ENCODE measurements around the gene ECPAS. TPM values are rescaled to one million over a fixed set of nuclear protein-coding genes. Genes with fewer than 3 reads are reported as not detected.

The ECPAS gene
- total and polyA plus RNA-seq, 2 donors (not counting 1 experiment from before 2014, with no cell fraction given): 12.9 to 69.5 TPM

DNA sequence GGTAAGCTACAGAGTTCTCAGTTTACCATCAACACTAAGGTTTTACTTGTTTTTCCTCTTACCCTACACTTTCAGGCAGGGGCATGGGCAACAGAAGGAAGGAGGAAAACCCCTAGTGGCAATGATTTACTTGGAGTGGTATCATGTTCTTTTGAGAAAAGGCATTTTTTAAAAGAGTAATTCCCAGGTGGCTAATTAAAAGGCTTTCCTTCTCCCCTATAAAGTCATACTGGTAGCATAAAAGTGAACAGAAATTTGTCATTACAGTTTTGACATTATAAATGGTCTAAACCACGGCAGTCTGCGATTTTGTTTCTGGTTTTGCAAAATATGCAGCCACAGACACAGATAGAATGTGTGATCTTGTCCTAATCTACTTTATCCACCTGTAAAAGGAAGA lies 123.3 kb downstream of the ECPAS start:
- Histone ChIP-seq H3K27me3 (replicated peaks in 1 of 4; ENCODE audit: control extremely low read depth in 1 of 4, control insufficient read depth in 3 of 4, insufficient read depth in 4 of 4, low read length in 3 of 4) (no peaks in the 10 kb centered on the region), H3K36me3 (replicated peaks in 1 of 2; ENCODE audit: control extremely low read depth in 1 of 2, control insufficient read depth in 1 of 2, extremely low read depth in 1 of 2, insufficient read depth in 2 of 2, low read length in 1 of 2) (peaks cover 7 to 17% of the 10 kb centered on the region in 2 experiments), H3K4me1 (ENCODE audit: control insufficient read depth in 2 of 2, insufficient read depth in 2 of 2, low read length in 2 of 2) (no peaks in the 10 kb centered on the region), H3K9me3 (ENCODE audit: control extremely low read depth in 1 of 3, control insufficient read depth in 2 of 3, insufficient read depth in 1 of 3, low read length in 2 of 3) (no peaks in the 10 kb centered on the region), H2AFZ (ENCODE audit: insufficient read depth, low read depth, low read length, poor library complexity, severe bottlenecking) (no peak overlapping the region), H4K20me1 (ENCODE audit: control insufficient read depth, insufficient read depth, low read length, poor library complexity, severe bottlenecking) (no peaks in the 10 kb centered on the region), H3K9ac (ENCODE audit: low read length) (no peak overlapping the region), H3K4me2 (replicated peaks; ENCODE audit: low read depth, low read length, poor library complexity, severe bottlenecking) (no peak overlapping the region), H3K27ac (ENCODE audit: low read length in 2 of 2) (no peak overlapping the region), H3K4me3 (ENCODE audit: control extremely low read depth in 1 of 5, extremely low read depth in 1 of 5, insufficient read depth in 1 of 5, low read depth in 2 of 5, low read length in 4 of 5) (no peak overlapping the region), H3K79me2 (ENCODE audit: control insufficient read depth, insufficient read depth, low read length) (no peaks in the 10 kb centered on the region)
- no peaks in the 10 kb centered on the region for H3K4me1 Mint-ChIP-seq
- no peaks in the 10 kb centered on the region for H3K9me3 Mint-ChIP-seq (ENCODE audit: insufficient read depth)
- no peak for ATAC-seq (ENCODE audit: low read depth)
- CTCF ChIA-PET: no interaction called here
- WGBS (ENCODE audit: insufficient coverage): no CpG with 5 or more reads among the region's 2 CpGs
- TF ChIP-seq EZH2 (IDR thresholded peaks at IDR 0.05; ENCODE audit: borderline replicate concordance, insufficient read depth, low read depth, low read length, poor library complexity, severe bottlenecking): no peak
- TF ChIP-seq, protein P1, sequence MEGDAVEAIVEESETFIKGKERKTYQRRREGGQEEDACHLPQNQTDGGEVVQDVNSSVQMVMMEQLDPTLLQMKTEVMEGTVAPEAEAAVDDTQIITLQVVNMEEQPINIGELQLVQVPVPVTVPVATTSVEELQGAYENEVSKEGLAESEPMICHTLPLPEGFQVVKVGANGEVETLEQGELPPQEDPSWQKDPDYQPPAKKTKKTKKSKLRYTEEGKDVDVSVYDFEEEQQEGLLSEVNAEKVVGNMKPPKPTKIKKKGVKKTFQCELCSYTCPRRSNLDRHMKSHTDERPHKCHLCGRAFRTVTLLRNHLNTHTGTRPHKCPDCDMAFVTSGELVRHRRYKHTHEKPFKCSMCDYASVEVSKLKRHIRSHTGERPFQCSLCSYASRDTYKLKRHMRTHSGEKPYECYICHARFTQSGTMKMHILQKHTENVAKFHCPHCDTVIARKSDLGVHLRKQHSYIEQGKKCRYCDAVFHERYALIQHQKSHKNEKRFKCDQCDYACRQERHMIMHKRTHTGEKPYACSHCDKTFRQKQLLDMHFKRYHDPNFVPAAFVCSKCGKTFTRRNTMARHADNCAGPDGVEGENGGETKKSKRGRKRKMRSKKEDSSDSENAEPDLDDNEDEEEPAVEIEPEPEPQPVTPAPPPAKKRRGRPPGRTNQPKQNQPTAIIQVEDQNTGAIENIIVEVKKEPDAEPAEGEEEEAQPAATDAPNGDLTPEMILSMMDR (IDR thresholded peaks at IDR 0.05): no peak
- POLR2A ChIA-PET: no interaction called here
- H3K4me3 Mint-ChIP-seq: no peak overlapping the region
- no peak overlapping the region for H3K27ac Mint-ChIP-seq
- no peak for DNase-seq
- no peaks in the 10 kb centered on the region for H3K27me3 Mint-ChIP-seq
- intact Hi-C loops (cut with micrococcal nuclease): no loop called here

DNA sequence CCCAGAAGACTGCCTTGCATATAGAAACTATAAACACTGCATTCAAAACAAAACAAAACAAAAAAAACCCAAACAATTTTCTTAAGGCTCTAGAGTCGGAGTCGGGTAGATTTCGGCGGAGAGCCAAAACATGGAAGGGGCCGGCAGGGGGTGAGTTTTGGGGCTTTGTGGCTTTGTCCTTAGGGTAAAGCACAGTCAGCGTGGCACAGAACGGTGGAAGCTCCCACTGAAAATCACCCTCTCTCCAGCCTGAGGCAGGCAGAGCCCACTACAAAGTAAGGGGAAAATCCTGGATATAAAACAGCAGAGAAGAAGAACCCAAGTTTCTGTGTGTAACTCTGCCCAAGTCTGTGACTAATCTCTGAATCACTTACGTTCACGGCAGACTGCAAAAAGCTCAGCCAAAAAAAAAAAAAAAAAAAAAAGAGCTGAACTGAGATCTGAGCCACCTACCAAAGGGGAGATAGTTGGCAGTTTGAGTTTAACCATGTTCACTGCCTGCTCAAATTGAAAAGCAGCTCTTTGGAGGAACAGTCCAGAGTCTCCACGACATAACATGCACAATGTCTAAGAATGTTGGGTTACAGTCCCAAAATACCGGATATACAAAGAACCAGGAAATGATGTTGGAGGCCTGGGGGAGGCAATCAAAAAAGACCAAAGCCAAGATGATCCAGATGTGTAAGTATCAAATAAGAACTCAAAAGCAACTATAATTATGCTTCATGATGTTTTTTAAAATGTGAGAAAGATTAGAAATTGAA lies 127.5 kb downstream of the ECPAS start:
- Mint-ChIP-seq H3K4me1 (no peaks in the 10 kb centered on the region), H3K27ac (no peak overlapping the region), H3K9me3 (ENCODE audit: insufficient read depth) (no peaks in the 10 kb centered on the region), H3K4me3 (no peak overlapping the region), H3K27me3 (peaks cover 3% of the 10 kb centered on the region)
- H3K9me3 ChIP-seq (ENCODE audit: control extremely low read depth in 1 of 3, control insufficient read depth in 2 of 3, insufficient read depth in 1 of 3, low read length in 2 of 3): no peaks in the 10 kb centered on the region
- no peak overlapping the region for H3K4me3 ChIP-seq (ENCODE audit: control extremely low read depth in 1 of 5, extremely low read depth in 1 of 5, insufficient read depth in 1 of 5, low read depth in 2 of 5, low read length in 4 of 5)
- H2AFZ ChIP-seq (ENCODE audit: insufficient read depth, low read depth, low read length, poor library complexity, severe bottlenecking): no peak overlapping the region
- ChIA-PET POLR2A (no interaction called here), CTCF (no interaction called here)
- H3K27ac ChIP-seq (ENCODE audit: low read length in 2 of 2): no peak overlapping the region
- TF ChIP-seq EZH2 (IDR thresholded peaks at IDR 0.05; ENCODE audit: borderline replicate concordance, insufficient read depth, low read depth, low read length, poor library complexity, severe bottlenecking): no peak
- TF ChIP-seq, protein P1 (IDR thresholded peaks at IDR 0.05): no peak
- no peaks in the 10 kb centered on the region for H4K20me1 ChIP-seq (ENCODE audit: control insufficient read depth, insufficient read depth, low read length, poor library complexity, severe bottlenecking)
- no peak overlapping the region for H3K9ac ChIP-seq (ENCODE audit: low read length)
- no peak overlapping the region for H3K4me2 ChIP-seq (replicated peaks; ENCODE audit: low read depth, low read length, poor library complexity, severe bottlenecking)
- WGBS (ENCODE audit: insufficient coverage): 40% methylated on average over 1 of the region's 11 CpGs
- no peak for ATAC-seq (ENCODE audit: low read depth)
- H3K79me2 ChIP-seq (ENCODE audit: control insufficient read depth, insufficient read depth, low read length): no peaks in the 10 kb centered on the region
- DNase-seq: no peak
- peaks cover 5% of the 10 kb centered on the region in 2 experiments for H3K36me3 ChIP-seq (replicated peaks in 1 of 2; ENCODE audit: control extremely low read depth in 1 of 2, control insufficient read depth in 1 of 2, extremely low read depth in 1 of 2, insufficient read depth in 2 of 2, low read length in 1 of 2)
- intact Hi-C loops (cut with micrococcal nuclease): no loop called here
- no peaks in the 10 kb centered on the region for H3K4me1 ChIP-seq (ENCODE audit: control insufficient read depth in 2 of 2, insufficient read depth in 2 of 2, low read length in 2 of 2)
- no peaks in the 10 kb centered on the region for H3K27me3 ChIP-seq (replicated peaks in 1 of 4; ENCODE audit: control extremely low read depth in 1 of 4, control insufficient read depth in 3 of 4, insufficient read depth in 4 of 4, low read length in 3 of 4)

All from B cell (primary cell).